ENCODE measurements around the gene KIAA0513.

KIAA0513 gene

GRCh38 chr16:84988328-84989080 lies 39.1 kb upstream of the KIAA0513 start:
- TF ChIP-seq, protein P1, sequence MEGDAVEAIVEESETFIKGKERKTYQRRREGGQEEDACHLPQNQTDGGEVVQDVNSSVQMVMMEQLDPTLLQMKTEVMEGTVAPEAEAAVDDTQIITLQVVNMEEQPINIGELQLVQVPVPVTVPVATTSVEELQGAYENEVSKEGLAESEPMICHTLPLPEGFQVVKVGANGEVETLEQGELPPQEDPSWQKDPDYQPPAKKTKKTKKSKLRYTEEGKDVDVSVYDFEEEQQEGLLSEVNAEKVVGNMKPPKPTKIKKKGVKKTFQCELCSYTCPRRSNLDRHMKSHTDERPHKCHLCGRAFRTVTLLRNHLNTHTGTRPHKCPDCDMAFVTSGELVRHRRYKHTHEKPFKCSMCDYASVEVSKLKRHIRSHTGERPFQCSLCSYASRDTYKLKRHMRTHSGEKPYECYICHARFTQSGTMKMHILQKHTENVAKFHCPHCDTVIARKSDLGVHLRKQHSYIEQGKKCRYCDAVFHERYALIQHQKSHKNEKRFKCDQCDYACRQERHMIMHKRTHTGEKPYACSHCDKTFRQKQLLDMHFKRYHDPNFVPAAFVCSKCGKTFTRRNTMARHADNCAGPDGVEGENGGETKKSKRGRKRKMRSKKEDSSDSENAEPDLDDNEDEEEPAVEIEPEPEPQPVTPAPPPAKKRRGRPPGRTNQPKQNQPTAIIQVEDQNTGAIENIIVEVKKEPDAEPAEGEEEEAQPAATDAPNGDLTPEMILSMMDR (IDR thresholded peaks at IDR 0.05; ENCODE audit: low read depth, low read length) = no peak
- no peak for DNase-seq (ENCODE audit: extremely low read depth, low read depth)

- TF ChIP-seq, protein P1 (IDR thresholded peaks at IDR 0.05; ENCODE audit: low read depth, low read length) = no peak
- no peak for DNase-seq (ENCODE audit: extremely low read depth, low read depth)
Measured at GRCh38 chr16:84989749-84990620, 37.6 kb upstream of the KIAA0513 start.

GRCh38 chr16:84990782-84991181 lies 36.8 kb upstream of the KIAA0513 start:
- DNase-seq (ENCODE audit: extremely low read depth, low read depth) = no peak
- TF ChIP-seq, protein P1 (IDR thresholded peaks at IDR 0.05; ENCODE audit: low read depth, low read length) = no peak

DNA sequence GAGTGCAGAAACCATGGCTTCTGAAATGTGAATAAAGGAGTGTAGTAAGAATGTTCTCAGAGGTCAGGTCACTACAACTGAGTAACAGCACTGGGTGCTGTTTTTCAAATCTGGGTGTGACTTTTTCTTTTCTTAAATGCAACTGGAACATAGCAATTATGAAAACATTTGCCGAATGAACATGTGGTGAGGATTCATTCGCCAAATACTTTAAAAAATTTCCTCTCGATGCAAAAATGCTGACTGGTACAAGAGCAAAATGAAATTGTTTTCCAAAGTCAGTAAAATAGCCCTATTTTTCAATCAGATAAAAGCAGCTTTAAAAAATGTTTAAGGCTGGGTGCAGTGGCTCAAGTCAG lies 34.9 kb upstream of the KIAA0513 start:
- DNase-seq (ENCODE audit: extremely low read depth, low read depth) = no peak
- TF ChIP-seq, protein P1 (IDR thresholded peaks at IDR 0.05; ENCODE audit: low read depth, low read length) = no peak

- TF ChIP-seq, protein P1 (IDR thresholded peaks at IDR 0.05; ENCODE audit: low read depth, low read length) = no peak
- no peak for DNase-seq (ENCODE audit: extremely low read depth, low read depth)
Measured at GRCh38 chr16:84993926-84994325, 33.7 kb upstream of the KIAA0513 start.

DNA sequence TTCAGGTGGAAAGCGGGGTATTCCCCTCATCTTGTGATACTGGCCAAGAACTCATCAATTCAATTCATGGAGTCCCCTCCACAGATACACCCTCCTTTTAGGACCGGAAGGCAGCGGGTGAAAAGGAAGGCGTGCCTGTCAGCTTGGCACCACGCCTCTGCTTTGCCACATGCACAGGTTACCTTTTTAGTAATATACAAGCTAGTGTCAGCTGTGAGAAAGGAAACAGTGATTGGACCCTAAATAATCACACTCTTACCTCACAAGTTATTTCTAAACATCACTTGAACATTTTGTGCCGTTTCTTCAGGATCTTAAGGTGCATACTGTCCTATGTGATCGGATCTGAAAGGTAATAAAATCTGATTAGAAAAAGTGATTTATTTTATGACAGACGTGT lies 31.9 kb upstream of the KIAA0513 start:
- TF ChIP-seq, protein P1 (IDR thresholded peaks at IDR 0.05; ENCODE audit: low read depth, low read length) = no peak
- no peak for DNase-seq (ENCODE audit: extremely low read depth, low read depth)

GRCh38 chr16:84996365-84996764 lies 31.2 kb upstream of the KIAA0513 start:
- DNase-seq (ENCODE audit: extremely low read depth, low read depth) = no peak
- TF ChIP-seq, protein P1 (IDR thresholded peaks at IDR 0.05; ENCODE audit: low read depth, low read length) = no peak

Data from AG09319 (cell line).